GM21360 (cell line): Measurements from ENCODE around the gene HOXD10.

Experiments used
- ATAC-seq: cut with Tn5 transposase; IDR thresholded peaks from one replicate; pipeline ENCODE4 v1.9.1; 2021; ENCODE audit warnings: mild to moderate bottlenecking, moderate library complexity; ENCODE audit not compliant: unreplicated experiment

HOXD10 gene

GRCh38 chr2:176132205-176133171, 15.9 kb downstream of the HOXD10 start:
- no peak for ATAC-seq

GRCh38 chr2:176133389-176133788, 16.8 kb downstream of the HOXD10 start:
- ATAC-seq: no peak

DNA sequence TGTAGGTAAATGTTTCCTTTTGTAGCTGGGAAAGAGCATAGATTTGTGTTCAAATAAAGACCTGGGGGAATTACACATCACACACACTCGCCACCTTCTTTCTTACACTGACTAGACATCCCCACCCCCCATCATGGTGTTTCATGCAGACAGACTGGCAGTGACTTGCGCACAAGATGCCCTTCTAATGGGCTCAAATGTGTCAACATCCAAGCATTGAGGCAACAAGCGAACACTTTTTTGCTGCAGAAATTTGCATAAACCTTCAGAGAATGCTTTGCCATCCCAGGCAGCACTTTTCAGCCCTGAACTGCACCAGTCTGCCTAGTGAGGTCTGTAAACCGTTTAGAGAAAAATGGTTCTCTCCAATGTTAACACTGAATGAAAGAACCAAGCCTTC, 17.5 kb downstream of the HOXD10 start:
- ATAC-seq: no peak

DNA sequence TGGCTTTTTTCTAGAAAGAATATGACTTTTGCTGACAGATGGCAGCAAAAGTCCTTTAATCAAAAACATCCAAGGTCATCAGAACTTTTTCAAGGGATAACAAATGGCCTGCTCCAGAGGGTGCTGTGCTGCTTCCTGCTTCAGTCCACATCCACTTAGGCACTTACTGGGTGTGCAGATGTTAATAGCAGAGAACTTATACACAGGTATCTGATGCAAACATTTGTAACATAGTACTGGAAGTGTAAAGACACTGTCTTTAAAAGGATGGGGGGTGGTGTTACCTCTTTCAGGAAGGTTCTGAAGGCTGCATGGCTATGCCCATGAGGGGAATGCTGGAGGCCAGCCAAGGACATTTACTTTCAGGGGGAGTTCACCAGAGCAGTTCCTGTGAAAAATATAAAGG, 18.5 kb downstream of the HOXD10 start:
- no peak for ATAC-seq

GRCh38 chr2:176136374-176137251, 20.0 kb downstream of the HOXD10 start:
- no peak for ATAC-seq

DNA sequence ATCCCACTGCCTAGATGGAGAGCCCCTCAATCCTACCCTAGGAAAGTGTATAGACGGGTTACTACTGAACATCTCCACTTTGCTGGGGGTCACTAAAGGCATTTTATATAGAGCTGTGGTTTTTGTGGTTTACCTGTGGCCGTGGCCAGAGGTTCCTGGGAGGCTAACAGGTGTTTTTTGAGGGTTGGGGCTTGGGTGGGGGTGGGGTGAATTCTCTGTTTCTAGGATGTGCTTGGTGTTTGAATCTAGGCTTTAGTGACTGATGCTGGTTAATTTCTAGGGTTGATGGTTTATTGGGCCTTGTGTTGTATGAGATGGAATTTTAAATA, 20.6 kb downstream of the HOXD10 start:
- ATAC-seq: no peak

- no peak for ATAC-seq
These were observed 21.3 kb downstream of the HOXD10 start for GRCh38 chr2:176137906-176138305.

DNA sequence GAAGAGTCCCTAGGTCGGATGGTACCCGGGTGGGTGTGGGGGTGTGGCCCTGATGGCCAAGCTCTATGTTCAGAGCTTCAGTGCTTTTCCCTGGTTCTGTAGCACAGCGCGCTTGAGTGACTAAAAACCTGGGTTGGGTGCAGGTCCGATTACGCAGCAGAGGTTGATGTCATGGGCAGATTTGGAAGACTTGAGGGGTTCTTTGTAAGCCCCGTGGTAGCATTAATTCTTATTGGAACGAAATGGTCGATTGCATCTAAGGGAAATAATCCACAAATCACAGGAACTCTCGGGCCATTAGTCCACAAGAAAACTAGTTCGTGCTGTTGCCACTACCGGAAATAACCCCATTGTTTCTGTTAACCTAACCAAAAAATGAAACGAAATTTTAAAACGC, 21.9 kb downstream of the HOXD10 start:
- ATAC-seq: no peak

GRCh38 chr2:176138923-176139660, 22.5 kb downstream of the HOXD10 start:
- no peak for ATAC-seq

GRCh38 chr2:176139661-176140512, 23.3 kb downstream of the HOXD10 start:
- ATAC-seq: no peak

- ATAC-seq: peak; percentile 88
These were observed 24.1 kb downstream of the HOXD10 start for GRCh38 chr2:176140513-176141317.

DNA sequence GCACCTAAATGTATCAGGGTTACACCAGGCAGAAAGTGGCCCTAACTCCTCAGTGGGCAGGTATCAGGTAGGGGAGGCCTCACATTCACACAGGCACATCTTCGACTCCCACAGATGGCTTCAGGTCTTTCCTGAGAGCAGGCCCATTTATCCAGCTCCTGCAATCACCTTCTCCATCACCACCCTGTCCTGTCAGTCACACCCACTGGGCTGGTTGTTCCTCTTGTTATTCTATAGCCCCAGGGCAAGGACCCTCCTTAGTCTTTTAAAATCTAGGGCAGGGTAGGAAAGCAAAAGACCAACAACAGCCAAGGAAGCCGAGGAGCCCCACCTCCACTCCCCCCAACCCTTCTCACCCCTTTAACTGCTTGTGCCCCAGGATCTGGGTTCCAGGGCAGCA, 25.7 kb downstream of the HOXD10 start:
- ATAC-seq: no peak

DNA sequence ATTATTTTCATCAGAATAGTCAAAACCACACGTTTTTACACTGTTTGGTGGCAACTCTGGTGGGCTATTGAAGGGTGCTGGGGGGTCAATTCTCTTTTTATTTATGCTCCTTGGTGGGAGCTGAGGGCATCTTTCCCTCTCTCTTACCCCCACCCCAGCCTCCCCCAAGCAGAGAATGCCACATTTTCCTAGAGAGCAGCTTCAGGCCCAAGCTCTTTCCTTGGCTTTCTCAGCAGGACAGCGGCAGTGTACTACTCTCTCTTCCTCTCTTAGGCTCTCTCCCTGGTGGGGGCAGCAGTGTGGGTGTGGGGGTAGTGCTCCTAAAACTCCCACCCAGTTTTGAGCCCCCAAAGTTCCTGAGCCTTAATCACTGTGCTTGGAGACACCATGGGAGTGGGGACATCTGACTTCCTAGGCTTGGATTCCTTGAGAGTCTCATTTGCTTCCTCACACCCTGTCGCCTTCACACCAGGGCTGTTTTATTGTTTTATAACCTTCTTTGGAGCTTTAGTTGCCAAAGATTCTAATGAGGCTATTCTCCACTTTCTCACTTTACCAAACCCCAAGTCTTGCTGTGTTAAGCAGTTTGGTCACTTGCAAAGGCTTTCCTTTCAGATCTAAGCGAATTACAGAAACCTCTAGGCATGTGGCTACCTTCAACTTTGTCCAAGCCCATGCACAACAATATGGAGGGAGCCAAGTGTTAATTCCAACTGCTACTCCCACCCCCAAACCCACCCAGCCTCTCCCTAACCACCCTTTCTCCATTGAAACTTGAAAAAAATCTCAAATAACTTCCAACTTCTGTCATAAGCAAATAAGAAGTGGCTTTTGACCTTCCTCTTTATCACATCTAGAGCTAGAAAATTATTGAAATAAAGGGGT, 28.7 kb downstream of the HOXD10 start:
- no peak for ATAC-seq

DNA sequence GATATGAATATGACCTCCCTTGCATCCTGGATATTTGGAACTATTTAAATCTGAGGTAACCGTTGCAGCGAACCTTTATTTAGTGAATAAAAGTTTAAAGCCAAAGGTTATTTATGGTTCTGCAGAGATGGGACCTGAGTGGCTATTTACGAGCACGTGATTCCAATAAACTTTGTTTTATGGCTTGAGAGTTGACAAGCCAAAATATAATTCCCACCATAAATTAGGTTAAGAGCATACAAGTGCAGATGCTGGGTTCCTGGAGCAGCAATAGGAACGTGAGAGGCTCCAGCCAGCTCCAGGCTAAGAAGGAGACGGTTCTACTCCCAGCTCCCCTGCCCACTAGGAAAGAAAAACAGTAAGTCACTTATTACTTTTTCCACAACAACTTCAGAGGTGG, 29.5 kb downstream of the HOXD10 start:
- ATAC-seq: no peak

- ATAC-seq: no peak
These were observed 30.1 kb downstream of the HOXD10 start for GRCh38 chr2:176146645-176147044.

- no peak for ATAC-seq
These were observed 30.7 kb downstream of the HOXD10 start for GRCh38 chr2:176147210-176147799.

- no peak for ATAC-seq
These were observed 31.4 kb downstream of the HOXD10 start for GRCh38 chr2:176147800-176148496.
